Brain pericyte (primary cell): Measurements from ENCODE around the gene RIT1.

ENCODE experiments used
- DNase-seq: peaks from one replicate; pipeline ENCODE4 v3.0.0-alpha.2; 2012; ENCODE audit warnings: low read depth, low spot score

RIT1 gene

GRCh38 chr1:155892796-155893195 is 18.4 kb downstream of the RIT1 start:
- no peak for DNase-seq

- DNase-seq = no peak
These were observed 20.9 kb downstream of the RIT1 start for GRCh38 chr1:155890251-155890650.

GRCh38 chr1:155889566-155889965 is 21.6 kb downstream of the RIT1 start:
- DNase-seq = no peak

GRCh38 chr1:155888481-155888880 is 22.7 kb downstream of the RIT1 start:
- DNase-seq = no peak

GRCh38 chr1:155884982-155885381 is 26.2 kb downstream of the RIT1 start:
- no peak for DNase-seq

GRCh38 chr1:155884031-155884960 is 26.9 kb downstream of the RIT1 start:
- no peak for DNase-seq

- no peak for DNase-seq
These were observed 28.4 kb downstream of the RIT1 start for GRCh38 chr1:155882766-155883165.

- DNase-seq = no peak
These were observed 28.9 kb downstream of the RIT1 start for GRCh38 chr1:155882235-155882634.

- DNase-seq = no peak
These were observed 30.2 kb downstream of the RIT1 start for GRCh38 chr1:155880950-155881349.

GRCh38 chr1:155880251-155880650 is 30.9 kb downstream of the RIT1 start:
- DNase-seq = no peak

- DNase-seq = no peak
These were observed 33.2 kb downstream of the RIT1 start for GRCh38 chr1:155877945-155878344.

- DNase-seq = no peak
These were observed 37.3 kb downstream of the RIT1 start for GRCh38 chr1:155873860-155874259.

- no peak for DNase-seq
These were observed 38.6 kb downstream of the RIT1 start for GRCh38 chr1:155872527-155872926.

GRCh38 chr1:155871390-155871789 is 39.8 kb downstream of the RIT1 start:
- no peak for DNase-seq

- no peak for DNase-seq
These were observed 43.4 kb downstream of the RIT1 start for GRCh38 chr1:155867766-155868165.

- DNase-seq = no peak
These were observed 46.8 kb downstream of the RIT1 start for GRCh38 chr1:155864393-155864792.

GRCh38 chr1:155861896-155862295 is 49.3 kb downstream of the RIT1 start:
- DNase-seq = no peak

- no peak for DNase-seq
These were observed 50.1 kb downstream of the RIT1 start for GRCh38 chr1:155860970-155861510.

- peak; percentile 51 for DNase-seq
These were observed 51.0 kb downstream of the RIT1 start for GRCh38 chr1:155859881-155860871.

GRCh38 chr1:155859234-155859829 is 51.8 kb downstream of the RIT1 start, which contains the start of gene SYT11:
SYT11 (plus strand) TSS chr1:155859567; CDS start chr1:155859762, 195 bp downstream.
- peak; percentile 85 for DNase-seq

- no peak for DNase-seq
These were observed 52.3 kb downstream of the RIT1 start for GRCh38 chr1:155858800-155859233.
